Fibroblast of skin of left quadriceps (primary cell): ENCODE measurements around the gene APOBEC3G.

ENCODE experiments used
- DNase-seq, 2 experiments: peaks; one replicate each; pipeline ENCODE4 v3.0.0-alpha.2; 2013; ENCODE audit warnings: low read depth in 2 of 2

Gene APOBEC3G

GRCh38 chr22:39122772-39123470 is 45.8 kb downstream of the APOBEC3G start:
- DNase-seq: no peak

- no peak for DNase-seq
Observed at GRCh38 chr22:39123751-39124581, 46.9 kb downstream of the APOBEC3G start.

- DNase-seq: no peak
Observed at GRCh38 chr22:39125622-39126021, 48.5 kb downstream of the APOBEC3G start.

GRCh38 chr22:39128508-39128907 is 51.4 kb downstream of the APOBEC3G start:
- no peak for DNase-seq

GRCh38 chr22:39129081-39129480 is 52.0 kb downstream of the APOBEC3G start:
- DNase-seq: no peak

- DNase-seq: no peak
Observed at GRCh38 chr22:39129746-39130145, 52.7 kb downstream of the APOBEC3G start.

- DNase-seq: no peak
Observed at GRCh38 chr22:39130152-39130704, 53.2 kb downstream of the APOBEC3G start.

GRCh38 chr22:39130892-39131855 is 54.1 kb downstream of the APOBEC3G start:
- no peak for DNase-seq

- no peak for DNase-seq
Observed at GRCh38 chr22:39132281-39132680, 55.2 kb downstream of the APOBEC3G start.

GRCh38 chr22:39132871-39133524 is 55.9 kb downstream of the APOBEC3G start:
- no peak for DNase-seq

- DNase-seq: no peak
Observed at GRCh38 chr22:39133871-39134270, 56.8 kb downstream of the APOBEC3G start.

GRCh38 chr22:39134366-39135091 is 57.5 kb downstream of the APOBEC3G start:
- DNase-seq: no peak

GRCh38 chr22:39135092-39135896 is 58.2 kb downstream of the APOBEC3G start:
- no peak for DNase-seq

- DNase-seq: no peak
Observed at GRCh38 chr22:39136317-39136716, 59.2 kb downstream of the APOBEC3G start.
